Fibroblast of gingiva (primary cell): Measurements from ENCODE around the gene PAPPA2.

Experiments used
- DNase-seq: peaks from one replicate; pipeline ENCODE4 v3.0.0-alpha.2; 2011; ENCODE audit warnings: low read depth

Gene PAPPA2

GRCh38 chr1:176768532-176768931 is 305.6 kb downstream of the PAPPA2 start:
- no peak for DNase-seq

GRCh38 chr1:176770066-176770465 is 307.1 kb downstream of the PAPPA2 start:
- no peak for DNase-seq

- DNase-seq: no peak
These were observed 310.1 kb downstream of the PAPPA2 start for GRCh38 chr1:176773038-176773437.

GRCh38 chr1:176774224-176774623 is 311.2 kb downstream of the PAPPA2 start:
- no peak for DNase-seq

- DNase-seq: no peak
These were observed 312.4 kb downstream of the PAPPA2 start for GRCh38 chr1:176775378-176775777.

- no peak for DNase-seq
These were observed 313.0 kb downstream of the PAPPA2 start for GRCh38 chr1:176775996-176776395.

GRCh38 chr1:176778056-176778455 is 315.1 kb downstream of the PAPPA2 start:
- DNase-seq: no peak

GRCh38 chr1:176779992-176780328 is 317.0 kb downstream of the PAPPA2 start:
- DNase-seq: no peak

GRCh38 chr1:176783309-176783708 is 320.3 kb downstream of the PAPPA2 start:
- DNase-seq: no peak

GRCh38 chr1:176785056-176785455 is 322.1 kb downstream of the PAPPA2 start:
- DNase-seq: peak; percentile 16

GRCh38 chr1:176785791-176786190 is 322.8 kb downstream of the PAPPA2 start:
- DNase-seq: no peak

- DNase-seq: no peak
These were observed 323.3 kb downstream of the PAPPA2 start for GRCh38 chr1:176786274-176786673.

- no peak for DNase-seq
These were observed 326.7 kb downstream of the PAPPA2 start for GRCh38 chr1:176789571-176790090.

- DNase-seq: no peak
These were observed 327.8 kb downstream of the PAPPA2 start for GRCh38 chr1:176790786-176791185.

GRCh38 chr1:176791906-176792305 is 328.9 kb downstream of the PAPPA2 start:
- DNase-seq: no peak

GRCh38 chr1:176794897-176795508 is 332.0 kb downstream of the PAPPA2 start:
- DNase-seq: no peak

- peak; percentile 5 for DNase-seq
These were observed 333.0 kb downstream of the PAPPA2 start for GRCh38 chr1:176795929-176796328.

GRCh38 chr1:176796583-176796982 is 333.6 kb downstream of the PAPPA2 start:
- DNase-seq: no peak

GRCh38 chr1:176799327-176799726 is 336.4 kb downstream of the PAPPA2 start:
- no peak for DNase-seq

- DNase-seq: no peak
These were observed 338.1 kb downstream of the PAPPA2 start for GRCh38 chr1:176800978-176801513.

- DNase-seq: peak; percentile 4
These were observed 338.6 kb downstream of the PAPPA2 start for GRCh38 chr1:176801514-176802020.

- no peak for DNase-seq
These were observed 339.3 kb downstream of the PAPPA2 start for GRCh38 chr1:176802316-176802715.

- no peak for DNase-seq
These were observed 340.1 kb downstream of the PAPPA2 start for GRCh38 chr1:176803042-176803441.

- DNase-seq: no peak
These were observed 340.6 kb downstream of the PAPPA2 start for GRCh38 chr1:176803596-176803995.
